ENCODE measurements around the gene SIGLEC14. TPM values are rescaled to one million over a fixed set of nuclear protein-coding genes. Genes with fewer than 3 reads are reported as not detected.
"Not testable (repeated sequence)": the region's sequence is repeated elsewhere in the genome, so short reads cannot be mapped to it uniquely, and the experiment has no call there.

SIGLEC14 gene
- total RNA-seq, 4 donors from 2014 or later = 0.69 to 3.5 (median 1.0) TPM; not detected in 1

DNA sequence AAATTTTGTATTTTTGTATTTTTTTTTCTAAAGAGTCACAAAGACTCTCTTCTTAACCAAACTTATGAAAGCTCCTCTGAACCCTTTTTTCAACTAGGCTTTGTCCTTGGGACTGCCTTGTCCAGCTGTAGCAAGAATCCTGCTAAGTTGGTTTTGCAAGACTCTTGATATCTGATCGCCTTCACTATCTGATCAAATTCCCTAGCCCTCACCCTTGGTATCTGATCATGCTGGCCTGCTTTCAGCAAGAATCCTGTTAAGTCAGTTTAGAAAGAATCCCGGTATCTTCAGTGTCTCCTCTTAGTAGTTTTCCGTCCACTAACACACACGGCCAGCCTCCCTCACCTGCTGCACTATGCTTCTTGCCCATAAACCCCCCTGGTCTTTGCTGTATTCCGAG lies 14.5 kb downstream of the SIGLEC14 start:
- TF ChIP-seq POLR2A (IDR thresholded peaks at IDR 0.05) = no peak
- TF ChIP-seq CTCF (IDR thresholded peaks at IDR 0.05) = no peak
- Histone ChIP-seq H3K27ac (no peak overlapping the region), H3K9me3 (no peaks in the 10 kb centered on the region), H3K4me3 (no peak overlapping the region), H3K36me3 (no peaks in the 10 kb centered on the region), H3K4me1 (no peaks in the 10 kb centered on the region), H3K27me3 (no peaks in the 10 kb centered on the region)
- DNase-seq = no peak
- intact Hi-C loops (cut with DNase I; ENCODE audit: low total_unique reads) = no loop called here

DNA sequence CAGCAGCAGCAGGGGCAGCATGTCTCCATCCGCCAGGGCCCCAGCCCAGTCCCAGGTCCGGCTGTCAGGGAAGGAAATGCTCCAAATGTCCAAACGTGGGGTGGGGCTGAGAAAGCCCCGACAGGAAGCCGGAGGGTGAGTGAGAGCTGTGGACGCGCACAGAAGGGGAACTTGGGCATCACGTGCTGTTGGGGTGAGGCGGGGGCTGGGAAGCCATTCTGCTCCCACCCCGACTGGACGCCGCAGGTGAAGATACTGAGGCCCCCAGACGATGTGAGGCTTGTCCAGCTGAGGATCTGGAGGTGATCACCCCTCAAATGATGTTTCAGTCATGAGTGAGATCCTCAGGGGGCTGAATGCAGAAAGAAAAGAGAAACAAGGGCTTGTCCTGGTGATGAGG lies 16.3 kb downstream of the SIGLEC14 start, which contains the start of gene SIGLEC5:
Gene SIGLEC5 (minus strand): TSS at position 87 of the 400 bp plus-strand sequence. CDS start 66 bp downstream, at position 21.
- H3K27ac ChIP-seq; H3K27me3 ChIP-seq; DNase-seq; intact Hi-C loops (cut with DNase I; ENCODE audit: low total_unique reads); H3K36me3 ChIP-seq; H3K9me3 ChIP-seq; H3K4me3 ChIP-seq; H3K4me1 ChIP-seq: not testable (repeated sequence)

DNA sequence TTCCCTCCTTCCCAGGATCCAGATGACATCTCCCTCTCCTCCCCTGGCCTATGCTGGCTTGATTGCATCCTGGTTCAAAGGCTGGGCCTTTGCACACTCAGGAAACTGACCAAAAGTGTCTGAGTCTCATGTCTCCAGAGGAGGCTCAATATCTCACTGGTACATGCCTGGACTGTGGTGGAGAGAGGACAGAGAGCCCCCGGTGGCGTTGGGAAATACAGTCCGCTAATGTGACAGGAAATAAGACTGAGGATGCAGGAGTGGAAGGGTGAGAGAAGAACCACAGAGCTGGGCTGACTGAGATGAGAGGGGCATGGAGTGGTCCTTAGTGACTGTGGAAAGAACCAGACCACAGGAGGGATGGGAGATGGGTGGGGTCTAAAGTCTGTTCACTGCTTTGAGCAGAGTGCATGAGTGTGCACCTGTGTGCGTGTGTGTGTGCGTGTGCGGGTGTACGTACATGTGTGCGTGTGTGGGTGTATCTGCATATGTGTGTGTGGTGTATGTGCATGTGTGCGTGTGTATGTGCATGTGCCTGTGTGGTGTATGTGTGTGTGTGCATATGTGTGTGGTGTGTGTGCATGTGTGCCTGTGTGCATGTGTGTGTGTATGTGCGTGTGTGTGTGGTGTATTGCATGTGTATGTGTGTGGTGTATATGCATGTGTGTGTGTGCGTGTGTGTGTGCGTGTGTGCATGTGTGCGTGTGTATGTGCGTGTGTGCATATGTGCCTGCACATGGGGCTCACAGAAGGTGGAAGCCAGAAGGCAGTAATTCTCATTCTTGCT lies 18.3 kb downstream of the SIGLEC14 start:
- Histone ChIP-seq H3K9me3 (no peaks in the 10 kb centered on the region), H3K27me3 (no peaks in the 10 kb centered on the region), H3K4me1 (no peaks in the 10 kb centered on the region), H3K36me3 (no peaks in the 10 kb centered on the region), H3K27ac (no peak overlapping the region), H3K4me3 (no peak overlapping the region)
- intact Hi-C loops (cut with DNase I; ENCODE audit: low total_unique reads) = no loop called here
- no peak for TF ChIP-seq CTCF (IDR thresholded peaks at IDR 0.05)
- no peak for TF ChIP-seq POLR2A (IDR thresholded peaks at IDR 0.05)
- DNase-seq = no peak

GRCh38 chr19:51627491-51628138 lies 19.0 kb downstream of the SIGLEC14 start:
- H3K4me3 ChIP-seq = no peak overlapping the region
- no peaks in the 10 kb centered on the region for H3K4me1 ChIP-seq
- no peak for DNase-seq
- no peaks in the 10 kb centered on the region for H3K36me3 ChIP-seq
- H3K9me3 ChIP-seq = no peaks in the 10 kb centered on the region
- H3K27me3 ChIP-seq = no peaks in the 10 kb centered on the region
- no peak overlapping the region for H3K27ac ChIP-seq
- TF ChIP-seq CTCF (IDR thresholded peaks at IDR 0.05) = no peak
- TF ChIP-seq POLR2A (IDR thresholded peaks at IDR 0.05) = no peak
- intact Hi-C loops (cut with DNase I; ENCODE audit: low total_unique reads) = no loop called here

- H3K9me3 ChIP-seq = no peaks in the 10 kb centered on the region
- no peak for DNase-seq
- intact Hi-C loops (cut with DNase I; ENCODE audit: low total_unique reads) = no loop called here
- no peaks in the 10 kb centered on the region for H3K36me3 ChIP-seq
- H3K27ac ChIP-seq = no peak overlapping the region
- no peak overlapping the region for H3K4me3 ChIP-seq
- TF ChIP-seq CTCF (IDR thresholded peaks at IDR 0.05) = no peak
- no peak for TF ChIP-seq POLR2A (IDR thresholded peaks at IDR 0.05)
- no peaks in the 10 kb centered on the region for H3K4me1 ChIP-seq
- H3K27me3 ChIP-seq = no peaks in the 10 kb centered on the region
These were observed 19.9 kb downstream of the SIGLEC14 start for GRCh38 chr19:51626675-51627074.
